ENCODE results near the gene SLC47A1.
"Not testable (repeated sequence)": the region's sequence is repeated elsewhere in the genome, so short reads cannot be mapped to it uniquely, and the experiment has no call there.

The SLC47A1 gene

DNA sequence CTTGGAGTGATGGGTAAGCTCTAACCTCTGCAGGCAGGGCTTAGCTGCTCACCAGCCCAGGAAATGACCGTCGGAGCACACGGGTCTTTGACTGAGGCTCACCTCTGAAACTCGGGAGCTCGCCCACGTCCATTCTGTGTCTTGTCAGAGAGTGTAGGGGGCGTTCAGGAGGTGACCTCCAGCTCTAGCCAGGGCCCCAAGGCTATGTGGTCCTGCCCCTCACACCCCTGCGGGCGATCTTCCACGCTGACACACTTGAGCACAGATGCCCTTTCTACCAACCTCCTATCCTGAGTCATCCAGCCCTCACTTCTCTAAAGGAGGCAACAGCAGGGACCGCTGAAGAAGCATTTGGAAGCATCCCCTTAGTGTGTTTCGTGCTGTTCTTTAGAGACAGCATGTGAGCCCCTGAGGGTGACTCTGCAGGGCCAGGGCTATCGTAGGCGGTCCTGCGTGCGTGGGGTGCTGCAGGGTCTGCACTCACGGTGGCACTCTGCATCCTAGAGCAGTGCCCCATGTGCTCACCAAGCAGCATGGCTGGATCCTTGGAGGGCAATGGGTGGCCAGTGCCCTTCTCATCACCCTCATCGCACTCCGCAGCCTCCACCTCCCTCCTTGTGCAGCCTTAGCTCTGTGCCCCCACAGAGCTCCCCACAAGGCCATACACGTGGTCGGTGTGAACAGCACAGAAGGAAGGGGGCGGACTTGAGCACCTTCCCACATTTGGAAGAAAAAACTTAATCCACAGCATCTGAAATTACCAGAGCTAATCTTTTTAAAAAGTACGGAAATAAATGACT is 33.8 kb downstream of the SLC47A1 start:
- DNase-seq (ENCODE audit: insufficient read length) (no peak), FAIRE-seq (no peak)
- TF ChIP-seq TAF1 (IDR thresholded peaks at IDR 0.05; ENCODE audit: borderline replicate concordance, low read depth, low read length) = no peak
- TF ChIP-seq POLR2A (IDR thresholded peaks at IDR 0.05; ENCODE audit: low read depth, low read length) = no peak
- TF ChIP-seq POLR2AphosphoS5 (IDR thresholded peaks at IDR 0.05; ENCODE audit: low read depth, low read length) = no peak

DNA sequence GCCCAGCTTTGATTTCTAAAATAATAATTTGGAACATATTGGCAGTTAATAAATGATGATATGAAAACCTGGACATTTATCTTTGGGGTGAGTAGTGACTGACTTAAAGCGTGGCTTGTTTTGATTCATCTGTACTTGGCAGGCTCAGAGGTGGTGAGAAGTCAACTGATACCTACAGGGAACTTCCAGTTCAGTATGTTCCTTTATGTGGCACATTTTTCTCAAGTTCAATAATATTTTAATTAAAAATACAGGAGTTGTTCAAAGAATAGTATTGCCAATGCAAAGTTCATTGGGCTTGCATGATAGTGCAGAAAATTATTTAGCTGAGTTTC is 34.3 kb downstream of the SLC47A1 start:
- no peak for DNase-seq (ENCODE audit: insufficient read length)
- TF ChIP-seq POLR2A (IDR thresholded peaks at IDR 0.05; ENCODE audit: low read depth, low read length) (no peak), TAF1 (IDR thresholded peaks at IDR 0.05; ENCODE audit: borderline replicate concordance, low read depth, low read length) (no peak)
- no peak for FAIRE-seq

DNA sequence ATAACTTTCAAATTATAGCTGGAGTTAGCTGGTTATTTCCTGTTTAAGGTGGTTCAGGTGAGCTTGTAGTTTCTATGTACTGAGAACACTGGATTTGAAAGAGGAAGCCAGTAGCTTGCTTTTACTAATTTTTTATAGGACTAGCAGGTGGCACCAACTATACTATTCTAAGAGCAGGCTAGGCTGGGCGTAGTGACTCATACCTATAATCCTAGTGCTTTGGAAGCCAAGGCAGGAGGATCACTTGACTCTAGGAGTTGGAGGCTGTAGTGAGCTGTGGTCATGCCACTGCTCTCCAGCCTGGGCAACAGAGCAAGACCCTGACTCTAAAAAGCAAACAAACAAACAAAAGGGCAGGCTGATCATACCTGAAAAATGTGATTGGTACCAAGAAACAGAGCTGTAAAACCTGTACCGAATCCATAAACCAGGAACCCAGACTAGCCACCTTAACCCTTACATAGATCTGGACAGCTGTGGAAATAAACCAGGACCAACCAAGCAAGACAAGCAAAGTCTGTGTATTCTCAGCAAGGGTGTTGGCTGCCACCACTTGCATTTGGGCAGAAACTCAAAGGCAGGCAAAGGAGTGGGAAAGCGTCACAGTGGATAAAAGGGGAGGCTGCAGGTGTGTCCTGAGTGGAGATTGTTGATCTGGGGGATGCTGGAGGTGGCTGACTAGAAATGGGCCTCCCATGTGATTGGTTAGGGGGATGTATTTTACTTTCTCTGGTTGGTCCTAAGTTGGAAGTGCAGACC is 36.3 kb downstream of the SLC47A1 start:
- DNase-seq (ENCODE audit: insufficient read length) = no peak
- FAIRE-seq = no peak
- TF ChIP-seq POLR2AphosphoS5 (IDR thresholded peaks at IDR 0.05; ENCODE audit: low read depth, low read length) (no peak), TAF1 (IDR thresholded peaks at IDR 0.05; ENCODE audit: borderline replicate concordance, low read depth, low read length) (no peak), POLR2A (IDR thresholded peaks at IDR 0.05; ENCODE audit: low read depth, low read length) (no peak)

DNA sequence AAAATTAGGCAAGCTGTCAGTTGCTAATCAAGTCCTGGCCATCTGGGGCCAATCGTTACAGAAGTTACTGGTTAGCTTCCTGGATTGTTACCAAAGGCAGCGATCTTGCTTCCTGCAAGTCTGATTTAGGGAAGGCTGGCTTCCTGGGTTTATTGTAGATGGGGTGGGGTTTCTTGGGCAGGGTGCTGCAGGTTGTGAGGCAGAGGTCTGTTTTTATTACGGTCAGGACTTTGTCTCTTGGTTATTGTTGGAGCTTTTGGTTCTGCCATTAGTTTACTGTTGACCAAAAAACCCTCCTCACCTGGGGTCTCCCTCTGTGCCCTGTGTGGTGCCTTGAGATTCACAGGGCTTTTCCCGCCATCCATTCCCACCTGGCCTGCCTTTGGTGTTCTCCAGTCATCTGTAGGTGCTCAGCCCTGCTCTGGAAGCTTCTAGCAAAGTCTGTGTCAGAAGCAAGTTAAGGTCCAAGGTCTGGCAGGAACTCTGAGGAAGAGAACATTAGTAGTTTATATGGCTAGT is 36.9 kb downstream of the SLC47A1 start:
- DNase-seq (ENCODE audit: insufficient read length) (no peak), FAIRE-seq (no peak)

DNA sequence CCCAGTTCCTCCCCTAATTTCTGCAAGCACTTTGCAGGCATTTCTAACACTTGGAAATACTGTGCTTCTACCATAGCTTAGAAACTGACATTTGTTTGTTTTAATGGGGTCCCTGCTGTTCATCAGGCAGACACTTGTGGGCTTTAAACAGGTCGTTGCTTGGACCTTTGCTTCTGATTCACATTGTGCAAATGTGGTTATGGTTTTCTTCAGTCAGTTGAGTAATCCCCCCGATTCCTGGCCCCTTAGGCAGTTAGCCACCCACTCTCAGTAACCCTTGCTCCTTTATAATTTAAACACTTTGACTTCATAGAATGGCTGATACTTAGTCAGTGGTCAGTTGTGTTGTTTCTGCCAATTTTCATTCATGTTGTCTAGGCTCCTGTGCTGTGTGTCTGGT is 39.4 kb downstream of the SLC47A1 start:
- DNase-seq (ENCODE audit: insufficient read length) (no peak), FAIRE-seq (no peak)
- TF ChIP-seq POLR2AphosphoS5 (IDR thresholded peaks at IDR 0.05; ENCODE audit: low read depth, low read length) = no peak
- no peak for TF ChIP-seq POLR2A (IDR thresholded peaks at IDR 0.05; ENCODE audit: low read depth, low read length)
- TF ChIP-seq TAF1 (IDR thresholded peaks at IDR 0.05; ENCODE audit: borderline replicate concordance, low read depth, low read length) = no peak

More for the DNA sequence above, 36.9 kb downstream of the SLC47A1 start:
- TF ChIP-seq POLR2AphosphoS5 (IDR thresholded peaks at IDR 0.05; ENCODE audit: low read depth, low read length) (no peak), POLR2A (IDR thresholded peaks at IDR 0.05; ENCODE audit: low read depth, low read length) (no peak), TAF1 (IDR thresholded peaks at IDR 0.05; ENCODE audit: borderline replicate concordance, low read depth, low read length) (no peak)

DNA sequence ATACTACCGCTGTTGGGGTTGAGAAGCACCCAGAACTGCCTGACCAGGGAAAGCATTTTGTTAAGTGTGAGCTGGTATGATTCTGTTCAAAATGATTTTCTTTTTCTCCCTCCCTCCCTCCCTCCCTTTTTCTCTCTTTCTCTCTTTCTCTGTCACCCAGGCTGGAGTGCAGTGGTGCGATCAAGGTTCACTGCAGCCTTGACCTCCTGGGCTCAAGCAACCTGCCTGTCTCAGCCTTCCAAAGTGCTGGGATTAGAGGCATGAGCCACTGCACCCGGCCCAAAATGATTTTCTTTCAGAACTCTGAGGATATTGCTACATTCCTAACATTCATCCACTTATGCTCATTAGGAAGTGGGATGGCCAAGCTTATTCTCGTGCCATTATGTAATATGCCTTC is 41.3 kb downstream of the SLC47A1 start:
- TF ChIP-seq POLR2A (IDR thresholded peaks at IDR 0.05; ENCODE audit: low read depth, low read length) = no peak
- no peak for TF ChIP-seq TAF1 (IDR thresholded peaks at IDR 0.05; ENCODE audit: borderline replicate concordance, low read depth, low read length)
- no peak for FAIRE-seq

DNA sequence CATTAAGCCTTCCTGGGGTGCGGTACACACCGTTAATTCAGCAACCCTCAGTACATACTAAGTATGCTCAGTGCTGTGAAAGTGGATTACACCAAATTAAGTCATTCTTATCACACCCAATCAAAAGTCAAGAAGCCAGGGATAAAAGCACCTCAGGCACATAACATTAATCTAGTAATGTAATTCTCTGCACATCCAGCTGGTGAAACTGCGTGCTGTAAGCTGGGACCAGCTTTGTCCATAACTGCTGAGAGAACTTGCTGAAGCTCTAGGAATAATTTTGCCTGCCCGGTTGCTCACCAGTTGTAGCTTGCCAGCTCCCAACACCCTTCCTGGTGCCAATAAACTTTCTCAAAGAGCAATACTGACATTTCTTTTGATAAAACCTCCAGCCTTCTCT is 44.9 kb downstream of the SLC47A1 start:
- no peak for TF ChIP-seq TAF1 (IDR thresholded peaks at IDR 0.05; ENCODE audit: borderline replicate concordance, low read depth, low read length)
- TF ChIP-seq POLR2AphosphoS5 (IDR thresholded peaks at IDR 0.05; ENCODE audit: low read depth, low read length) = no peak
- DNase-seq (ENCODE audit: insufficient read length) (no peak), FAIRE-seq (no peak)

More for the DNA sequence above, 41.3 kb downstream of the SLC47A1 start:
- no peak for DNase-seq (ENCODE audit: insufficient read length)

DNA sequence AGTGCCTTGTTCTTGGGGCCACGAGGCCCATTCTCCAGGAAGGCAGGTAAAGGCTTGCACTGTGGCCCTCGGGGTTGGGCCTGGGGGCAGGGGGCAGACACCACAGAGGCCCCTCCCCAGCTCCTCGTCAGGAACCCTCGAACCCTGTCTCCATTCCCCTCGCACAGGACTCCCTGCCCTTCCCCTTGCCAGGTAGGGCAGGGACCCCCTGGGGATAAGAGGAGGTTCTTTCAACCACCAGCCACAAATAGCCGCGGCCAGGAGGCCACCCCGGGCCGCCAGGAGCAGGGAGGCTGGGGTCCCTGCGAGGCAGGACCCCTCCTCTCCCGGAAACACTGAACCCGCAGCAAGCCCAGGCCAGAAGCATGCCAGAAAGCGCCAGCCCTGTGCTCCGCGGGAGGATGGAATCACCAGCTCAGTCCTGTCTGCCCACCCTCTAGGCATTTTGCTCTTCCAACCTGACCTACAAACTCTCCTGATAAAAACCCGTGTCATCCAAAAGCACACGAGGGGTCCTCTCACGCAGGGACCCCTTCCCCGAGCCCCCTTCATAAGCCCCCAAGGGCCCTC is 45.6 kb downstream of the SLC47A1 start:
- DNase-seq (ENCODE audit: insufficient read length) = no peak

DNA sequence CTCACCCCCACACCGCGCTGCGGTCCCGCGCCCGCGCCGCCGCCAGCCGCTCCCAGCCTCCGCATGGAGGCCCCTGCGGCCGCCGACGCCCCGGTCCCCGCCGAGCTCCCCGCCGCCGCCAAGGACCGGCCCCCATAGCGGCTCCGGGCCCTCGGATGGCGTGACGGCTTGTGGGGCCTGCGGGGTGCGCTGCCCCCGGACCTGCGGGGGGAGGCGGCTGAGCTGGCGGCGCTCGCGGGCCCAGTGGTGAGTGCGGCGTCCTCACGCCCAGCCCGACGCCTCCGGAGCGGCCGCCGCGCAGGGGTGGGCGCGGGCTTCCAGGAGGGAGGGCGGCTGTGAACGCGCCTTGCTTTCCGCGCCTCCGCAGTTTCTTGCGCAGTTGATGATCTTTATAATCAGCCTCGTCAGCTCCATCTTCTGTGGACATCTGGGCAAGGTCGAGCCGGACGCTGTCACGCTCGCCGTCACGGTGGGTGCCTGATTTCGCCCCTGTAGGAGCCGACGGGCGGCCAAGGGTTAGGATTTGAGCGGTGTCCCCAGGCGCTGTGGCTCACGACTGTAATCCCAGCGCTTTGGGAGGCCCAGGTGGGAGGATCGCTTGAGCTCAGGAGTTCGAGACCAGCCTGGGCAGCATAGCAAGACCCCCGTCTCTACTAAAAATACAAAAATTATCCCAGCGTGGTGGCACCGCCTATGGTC is 46.4 kb downstream of the SLC47A1 start:
- FAIRE-seq (no peak), DNase-seq (ENCODE audit: insufficient read length) (no peak)

More for the DNA sequence above, 45.6 kb downstream of the SLC47A1 start:
- TF ChIP-seq POLR2AphosphoS5 (IDR thresholded peaks at IDR 0.05; ENCODE audit: low read depth, low read length) (no peak), POLR2A (IDR thresholded peaks at IDR 0.05; ENCODE audit: low read depth, low read length) (no peak)
- FAIRE-seq = no peak

DNA sequence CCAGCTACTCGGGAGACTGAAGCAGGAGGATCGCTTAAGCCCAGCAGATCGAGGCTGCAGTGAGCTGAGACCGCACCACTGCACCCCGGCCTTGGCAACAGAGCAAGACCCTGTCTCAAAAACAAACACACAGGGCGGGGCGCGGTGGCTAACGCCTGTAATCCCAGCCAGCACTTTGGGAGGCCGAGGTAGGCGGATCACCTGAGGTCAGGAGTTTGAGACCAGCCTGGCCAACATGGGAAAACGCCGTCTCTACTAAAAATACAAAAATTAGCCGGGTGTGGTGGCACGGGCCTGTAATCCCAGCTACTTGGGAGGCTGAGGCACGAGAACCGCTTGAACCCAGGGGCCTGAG is 46.9 kb downstream of the SLC47A1 start:
- not testable (repeated sequence) for FAIRE-seq; DNase-seq (ENCODE audit: insufficient read length)

More for the DNA sequence above, 46.4 kb downstream of the SLC47A1 start:
- TF ChIP-seq POLR2AphosphoS5 (IDR thresholded peaks at IDR 0.05; ENCODE audit: low read depth, low read length) = no peak
- no peak for TF ChIP-seq POLR2A (IDR thresholded peaks at IDR 0.05; ENCODE audit: low read depth, low read length)
- TF ChIP-seq TAF1 (IDR thresholded peaks at IDR 0.05; ENCODE audit: borderline replicate concordance, low read depth, low read length) = no peak

DNA sequence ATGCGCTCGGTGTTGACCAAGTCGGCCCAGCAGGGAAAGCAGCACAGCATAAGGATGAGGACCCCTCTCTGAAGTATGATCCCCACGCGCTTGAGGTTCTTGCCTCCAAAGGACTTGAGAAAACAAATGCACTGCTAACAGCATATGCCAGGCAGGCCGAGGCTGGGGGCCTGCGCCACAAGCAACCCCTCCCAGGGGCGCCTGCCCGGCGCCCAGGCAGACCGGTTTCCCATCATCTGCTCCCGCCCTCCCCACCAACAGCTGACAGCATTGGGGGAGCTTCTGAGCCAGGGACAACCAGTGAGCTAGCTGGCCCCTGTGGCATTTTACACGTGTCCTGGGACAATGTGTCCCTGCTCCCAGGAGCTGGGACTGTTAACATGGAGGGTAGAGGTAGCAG is 48.5 kb downstream of the SLC47A1 start:
- DNase-seq (ENCODE audit: insufficient read length); FAIRE-seq: not testable (repeated sequence)

DNA sequence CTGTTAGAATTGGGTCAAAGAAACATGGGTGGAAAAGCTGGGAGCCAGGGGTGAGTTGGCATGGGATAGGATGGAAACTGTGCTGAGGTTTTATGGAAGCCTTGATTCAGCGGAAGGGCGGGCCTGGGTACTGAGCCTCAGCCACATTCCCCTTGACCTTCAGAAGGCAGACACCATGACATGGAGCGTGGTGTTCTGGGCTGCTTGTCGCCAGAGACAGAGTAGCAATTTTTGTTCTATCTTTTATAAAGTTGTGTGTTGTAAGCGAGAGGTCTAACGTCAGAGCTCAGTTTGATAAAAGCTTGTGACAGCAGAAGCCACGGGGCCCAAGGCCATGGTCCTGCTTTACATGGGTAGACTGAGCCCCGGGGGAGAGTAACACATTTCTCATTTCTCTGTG is 50.2 kb downstream of the SLC47A1 start:
- no peak for TF ChIP-seq TAF1 (IDR thresholded peaks at IDR 0.05; ENCODE audit: borderline replicate concordance, low read depth, low read length)
- TF ChIP-seq POLR2AphosphoS5 (IDR thresholded peaks at IDR 0.05; ENCODE audit: low read depth, low read length) = no peak
- no peak for TF ChIP-seq POLR2A (IDR thresholded peaks at IDR 0.05; ENCODE audit: low read depth, low read length)
- no peak for DNase-seq (ENCODE audit: insufficient read length)
- FAIRE-seq = no peak
